Measurements from ENCODE around the gene SINHCAF. TPM values are rescaled to one million over a fixed set of nuclear protein-coding genes. Genes with fewer than 3 reads are reported as not detected.
A peak's percentile ranks its signal among the peaks of the same experiment; 100 is the strongest.
"Not testable (repeated sequence)": the region's sequence is repeated elsewhere in the genome, so short reads cannot be mapped to it uniquely, and the experiment has no call there.

The SINHCAF gene
- total RNA-seq, 2 donors from 2014 or later, result 87.1 to 95.7 TPM

GRCh38 chr12:31259136-31259886 is 66.6 kb downstream of the SINHCAF start:
- H3K9me3 ChIP-seq (ENCODE audit: control insufficient read depth, low read length, poor library complexity, severe bottlenecking), result no peaks in the 10 kb centered on the region
- no peaks in the 10 kb centered on the region for H3K36me3 Mint-ChIP-seq (ENCODE audit: low read depth)
- H3K27ac Mint-ChIP-seq, result no peak overlapping the region
- H3K27me3 Mint-ChIP-seq, result no peaks in the 10 kb centered on the region
- ATAC-seq (no peak), DNase-seq (no peak)
- no peak overlapping the region for H3K4me3 Mint-ChIP-seq
- no peaks in the 10 kb centered on the region for H3K4me1 Mint-ChIP-seq

DNA sequence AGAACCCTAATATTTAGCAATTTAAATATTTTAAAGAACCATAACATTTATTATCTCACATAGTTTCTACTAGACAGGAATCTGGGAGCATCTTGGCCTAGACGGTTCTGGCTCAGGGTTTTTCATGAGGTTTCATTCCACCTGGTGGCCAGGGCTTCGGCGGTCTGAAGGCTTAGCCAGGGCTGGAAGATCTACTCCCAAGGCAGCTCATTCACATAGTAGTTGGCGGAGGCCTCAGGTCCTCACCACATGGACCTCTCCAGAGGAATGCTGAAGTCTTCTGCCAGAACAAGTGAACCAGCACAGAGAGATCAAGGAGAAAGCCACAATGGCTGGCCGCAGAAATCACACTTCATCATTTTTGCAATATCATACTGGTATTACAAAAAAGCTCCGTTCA is 68.2 kb downstream of the SINHCAF start:
- H3K27me3 Mint-ChIP-seq, result peaks cover 6% of the 10 kb centered on the region
- H3K27ac Mint-ChIP-seq, result no peak overlapping the region
- H3K9me3 ChIP-seq (ENCODE audit: control insufficient read depth, low read length, poor library complexity, severe bottlenecking), result no peaks in the 10 kb centered on the region
- no peaks in the 10 kb centered on the region for H3K4me1 Mint-ChIP-seq
- H3K4me3 Mint-ChIP-seq, result no peak overlapping the region
- ATAC-seq (no peak), DNase-seq (no peak)
- no peaks in the 10 kb centered on the region for H3K36me3 Mint-ChIP-seq (ENCODE audit: low read depth)

DNA sequence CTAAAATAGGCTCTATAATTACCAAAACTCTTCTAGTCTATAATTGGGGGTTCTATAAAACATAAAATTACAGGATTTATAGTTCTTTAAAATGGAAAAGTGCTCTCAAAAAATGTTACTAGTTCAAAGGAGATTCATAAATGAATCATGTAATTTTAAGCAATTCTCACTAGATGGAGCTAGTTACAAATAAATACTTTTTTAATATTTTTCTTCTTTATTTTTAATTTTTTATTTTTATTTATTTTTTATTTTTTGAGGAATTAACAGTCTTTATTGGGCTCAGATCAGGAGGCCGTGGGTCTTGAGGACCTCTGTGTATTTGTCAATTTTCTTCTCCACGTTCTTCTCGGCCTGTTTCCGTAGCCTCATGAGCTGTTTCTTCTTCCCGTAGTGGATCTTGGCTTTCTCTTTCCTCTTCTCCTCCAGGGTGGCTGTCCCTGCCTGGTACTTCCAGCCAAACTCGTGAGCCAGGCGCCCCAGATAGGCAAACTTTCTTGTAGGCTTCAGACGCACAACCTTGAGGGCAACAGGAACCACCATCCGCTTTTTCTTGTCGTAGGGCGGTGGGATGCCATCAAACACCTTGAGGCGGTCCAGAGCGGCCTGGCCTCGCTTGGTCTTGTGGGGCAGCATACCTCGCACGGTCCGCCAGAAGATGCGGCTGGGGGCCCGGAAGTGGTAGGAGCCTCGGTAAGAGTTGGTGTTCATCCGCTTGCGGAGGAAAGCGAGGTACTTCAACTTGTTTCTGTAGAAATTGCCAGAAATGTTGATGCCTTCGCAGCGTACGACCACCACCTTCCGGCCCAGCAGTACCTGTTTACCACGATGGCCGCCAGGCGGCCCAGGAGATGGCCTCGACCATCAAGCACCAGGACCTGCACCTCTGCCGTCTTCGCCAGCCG is 74.0 kb downstream of the SINHCAF start:
- H3K27ac Mint-ChIP-seq; DNase-seq; H3K4me1 Mint-ChIP-seq; H3K36me3 Mint-ChIP-seq (ENCODE audit: low read depth); ATAC-seq; H3K9me3 ChIP-seq (ENCODE audit: control insufficient read depth, low read length, poor library complexity, severe bottlenecking): not testable (repeated sequence)
- Mint-ChIP-seq H3K4me3 (peak overlapping the region; percentile 56), H3K27me3 (peaks cover 20% of the 10 kb centered on the region)

DNA sequence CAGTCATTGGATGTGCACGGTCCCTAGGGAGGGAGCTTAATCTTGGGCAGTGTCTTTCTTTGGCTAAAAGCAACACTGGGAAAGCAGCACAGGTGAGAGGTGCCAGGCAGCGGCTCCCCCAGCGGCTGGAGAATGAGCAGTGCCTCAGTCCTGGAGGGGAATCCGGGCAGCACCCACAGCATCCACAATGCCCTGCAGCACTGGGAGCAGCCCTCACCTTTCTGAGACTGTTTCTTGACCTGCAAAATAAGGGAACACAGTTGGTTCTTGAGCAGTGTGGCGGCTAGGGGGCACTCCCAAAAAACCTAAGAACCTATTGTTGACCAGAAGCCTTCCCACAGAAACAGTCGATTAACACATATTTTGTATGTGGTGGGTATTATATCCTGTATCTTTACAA is 75.8 kb downstream of the SINHCAF start:
- no peak overlapping the region for H3K27ac Mint-ChIP-seq
- ATAC-seq (no peak), DNase-seq (no peak)
- no peak overlapping the region for H3K4me3 Mint-ChIP-seq
- H3K9me3 ChIP-seq (ENCODE audit: control insufficient read depth, low read length, poor library complexity, severe bottlenecking), result no peaks in the 10 kb centered on the region
- peaks cover 3% of the 10 kb centered on the region for H3K36me3 Mint-ChIP-seq (ENCODE audit: low read depth)
- H3K4me1 Mint-ChIP-seq, result no peaks in the 10 kb centered on the region
- H3K27me3 Mint-ChIP-seq, result peaks cover 20% of the 10 kb centered on the region

GRCh38 chr12:31249356-31249755 is 76.6 kb downstream of the SINHCAF start:
- no peaks in the 10 kb centered on the region for H3K9me3 ChIP-seq (ENCODE audit: control insufficient read depth, low read length, poor library complexity, severe bottlenecking)
- no peak for DNase-seq
- no peak overlapping the region for H3K27ac Mint-ChIP-seq
- peaks cover 20% of the 10 kb centered on the region for H3K27me3 Mint-ChIP-seq
- H3K4me3 Mint-ChIP-seq, result no peak overlapping the region
- H3K4me1 Mint-ChIP-seq, result no peaks in the 10 kb centered on the region
- no peak for ATAC-seq
- H3K36me3 Mint-ChIP-seq (ENCODE audit: low read depth), result peaks cover 3% of the 10 kb centered on the region

GRCh38 chr12:31248815-31249214 is 77.1 kb downstream of the SINHCAF start:
- ATAC-seq (no peak), DNase-seq (no peak)
- Mint-ChIP-seq H3K27ac (no peak overlapping the region), H3K36me3 (ENCODE audit: low read depth) (peaks cover 3% of the 10 kb centered on the region), H3K27me3 (peaks cover 20% of the 10 kb centered on the region), H3K4me3 (no peak overlapping the region), H3K4me1 (no peaks in the 10 kb centered on the region)
- H3K9me3 ChIP-seq (ENCODE audit: control insufficient read depth, low read length, poor library complexity, severe bottlenecking), result no peaks in the 10 kb centered on the region

- no peaks in the 10 kb centered on the region for H3K9me3 ChIP-seq (ENCODE audit: control insufficient read depth, low read length, poor library complexity, severe bottlenecking)
- no peak overlapping the region for H3K27ac Mint-ChIP-seq
- peaks cover 3% of the 10 kb centered on the region for H3K36me3 Mint-ChIP-seq (ENCODE audit: low read depth)
- H3K27me3 Mint-ChIP-seq, result peaks cover 18% of the 10 kb centered on the region
- no peak for DNase-seq
- H3K4me1 Mint-ChIP-seq, result no peaks in the 10 kb centered on the region
- H3K4me3 Mint-ChIP-seq, result no peak overlapping the region
- no peak for ATAC-seq
These were observed 77.6 kb downstream of the SINHCAF start for GRCh38 chr12:31248337-31248736.

DNA sequence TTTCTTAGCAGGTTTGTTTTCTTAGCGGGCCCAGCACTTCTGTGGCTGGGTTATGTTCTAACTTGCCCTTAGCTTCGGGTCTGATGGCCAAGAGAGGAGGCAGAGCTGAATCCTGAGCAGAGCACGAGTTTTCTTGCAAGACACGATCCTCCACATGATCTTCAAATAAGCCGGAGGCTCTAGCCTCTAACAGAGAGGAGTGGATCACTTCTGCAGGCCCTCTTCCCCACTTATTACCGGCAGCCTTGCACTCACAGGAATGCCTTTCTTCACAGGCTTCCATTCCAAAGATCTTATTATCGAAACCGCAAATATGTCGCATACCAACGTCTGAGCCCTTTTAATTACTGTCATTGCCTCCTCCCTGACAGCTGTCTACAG is 79.5 kb downstream of the SINHCAF start:
- H3K4me3 Mint-ChIP-seq, result no peak overlapping the region
- DNase-seq, result no peak
- peaks cover 23% of the 10 kb centered on the region for H3K27me3 Mint-ChIP-seq
- no peaks in the 10 kb centered on the region for H3K4me1 Mint-ChIP-seq
- no peaks in the 10 kb centered on the region for H3K9me3 ChIP-seq (ENCODE audit: control insufficient read depth, low read length, poor library complexity, severe bottlenecking)
- ATAC-seq, result no peak
- H3K27ac Mint-ChIP-seq, result no peak overlapping the region
- peaks cover 5% of the 10 kb centered on the region for H3K36me3 Mint-ChIP-seq (ENCODE audit: low read depth)

DNA sequence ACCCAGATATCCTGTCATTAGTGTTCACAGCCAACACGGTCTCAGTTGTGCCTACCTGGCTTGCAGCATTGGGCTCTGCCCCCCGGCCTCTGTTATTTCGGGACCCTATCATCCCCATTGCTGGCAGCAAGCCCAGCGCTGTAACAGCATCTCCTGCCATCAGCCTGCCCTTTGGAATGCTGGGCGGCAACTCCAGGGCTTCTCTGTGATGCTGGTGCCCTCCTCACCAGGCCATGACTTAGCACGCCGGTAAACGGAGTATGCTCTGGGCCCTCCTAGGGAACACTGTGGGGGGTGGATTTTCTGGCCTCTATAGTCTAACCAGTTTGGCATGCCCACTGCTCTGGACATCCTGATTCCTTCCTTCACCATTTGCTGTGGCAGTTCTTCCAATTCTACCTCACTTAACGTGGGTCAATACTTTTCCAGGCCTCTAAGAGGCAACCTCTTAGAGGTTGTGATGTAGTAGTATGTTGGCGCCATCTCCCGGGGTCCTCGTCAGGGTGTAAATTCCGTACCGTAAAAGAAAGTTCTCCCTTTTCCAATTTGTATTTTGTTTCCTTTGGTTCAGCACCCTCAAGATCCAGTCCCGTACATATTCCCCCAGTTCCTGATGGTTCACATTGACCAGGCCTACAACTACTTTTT is 80.0 kb downstream of the SINHCAF start:
- no peak for DNase-seq
- Mint-ChIP-seq H3K36me3 (ENCODE audit: low read depth) (peaks cover 5% of the 10 kb centered on the region), H3K4me3 (no peak overlapping the region), H3K4me1 (no peaks in the 10 kb centered on the region), H3K27me3 (peaks cover 28% of the 10 kb centered on the region), H3K27ac (no peak overlapping the region)
- ATAC-seq, result no peak
- H3K9me3 ChIP-seq (ENCODE audit: control insufficient read depth, low read length, poor library complexity, severe bottlenecking), result no peaks in the 10 kb centered on the region

GRCh38 chr12:31242418-31242817 is 83.5 kb downstream of the SINHCAF start:
- H3K4me1 Mint-ChIP-seq; H3K36me3 Mint-ChIP-seq (ENCODE audit: low read depth); DNase-seq; H3K9me3 ChIP-seq (ENCODE audit: control insufficient read depth, low read length, poor library complexity, severe bottlenecking); ATAC-seq; H3K4me3 Mint-ChIP-seq; H3K27ac Mint-ChIP-seq: not testable (repeated sequence)
- peaks cover 36% of the 10 kb centered on the region for H3K27me3 Mint-ChIP-seq

- peak; percentile 70 for ATAC-seq
- H3K4me3 Mint-ChIP-seq, result no peak overlapping the region
- peaks cover 11% of the 10 kb centered on the region for H3K4me1 Mint-ChIP-seq
- peak in 2 of 3 donors; percentile 29 to 42 for DNase-seq
- no peak overlapping the region for H3K27ac Mint-ChIP-seq
- H3K27me3 Mint-ChIP-seq, result peaks cover 70% of the 10 kb centered on the region
- no peaks in the 10 kb centered on the region for H3K9me3 ChIP-seq (ENCODE audit: control insufficient read depth, low read length, poor library complexity, severe bottlenecking)
- H3K36me3 Mint-ChIP-seq (ENCODE audit: low read depth), result peaks cover 5% of the 10 kb centered on the region
These were observed 87.1 kb downstream of the SINHCAF start for GRCh38 chr12:31238764-31239387.

DNA sequence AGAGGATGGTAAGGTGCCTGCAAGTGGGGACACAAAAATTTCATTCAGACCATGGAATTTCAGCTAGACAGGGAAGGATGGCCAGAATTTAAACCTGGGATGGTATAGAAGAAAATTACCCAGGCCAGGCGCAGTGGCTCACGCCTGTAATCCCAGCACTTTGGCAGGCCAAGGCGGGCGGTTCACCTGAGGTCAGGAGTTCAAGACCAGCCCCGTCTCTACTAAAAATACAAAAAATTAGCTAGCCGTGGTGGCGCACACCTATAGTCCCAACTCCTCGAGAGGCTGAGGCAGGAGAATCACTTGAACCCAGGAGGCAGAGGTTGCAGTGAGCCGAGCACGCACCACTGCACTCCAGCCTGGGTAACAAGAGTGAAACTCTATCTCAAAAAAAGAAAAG is 87.6 kb downstream of the SINHCAF start:
- not testable (repeated sequence) for H3K9me3 ChIP-seq (ENCODE audit: control insufficient read depth, low read length, poor library complexity, severe bottlenecking); H3K4me3 Mint-ChIP-seq; ATAC-seq; H3K36me3 Mint-ChIP-seq (ENCODE audit: low read depth); H3K27ac Mint-ChIP-seq; DNase-seq
- Mint-ChIP-seq H3K4me1 (peaks cover 11% of the 10 kb centered on the region), H3K27me3 (peaks cover 76% of the 10 kb centered on the region)

All from T-helper 17 cell (primary cell).